GM23338 (cell line): ENCODE data around the gene SV2C.
"Not testable (repeated sequence)": the region's sequence is repeated elsewhere in the genome, so short reads cannot be mapped to it uniquely, and the experiment has no call there.

ENCODE experiments used
- CREB1 ChIP-seq: fragments of 250-450 bp; sonication (Bioruptor Pico); IDR thresholded peaks from 2 replicates; pipeline ENCODE4 v1.5.0; 2020; ENCODE audit warnings: low read depth, mild to moderate bottlenecking, moderate library complexity
- EZH2 ChIP-seq: fragments of 200-600 bp; sonication (generic); IDR thresholded peaks from one replicate; pipeline ENCODE4 v1.8.0; 2017; ENCODE audit warnings: antibody characterized with exemption, mild to moderate bottlenecking, low read depth; ENCODE audit not compliant: unreplicated experiment
- EZH2phosphoT487 ChIP-seq: fragments of 200-600 bp; sonication (generic); IDR thresholded peaks from one replicate; pipeline ENCODE4 v1.8.1; 2018; ENCODE audit warnings: antibody characterized with exemption; ENCODE audit not compliant: unreplicated experiment
- JUNB ChIP-seq: IDR thresholded peaks from one replicate; pipeline ENCODE4 v1.6.1; 2016; ENCODE audit warnings: antibody characterized with exemption; ENCODE audit not compliant: unreplicated experiment
- POLR2AphosphoS5 ChIP-seq: IDR thresholded peaks from 2 replicates; pipeline ENCODE4 v1.6.1; 2016; ENCODE audit warnings: antibody characterized with exemption, low read depth
- TF ChIP-seq, protein P1 (sequence below), 2 experiments: fragments of 200-600 bp in 1 of 2; sonication (generic) in 1 of 2; conservative IDR thresholded peaks; 2 replicates each; pipeline versions ENCODE4 v1.5.1 to v1.6.1; 2016 to 2017; ENCODE audit warnings: antibody characterized with exemption in 2 of 2, low read depth in 2 of 2, mild to moderate bottlenecking in 2 of 2, moderate library complexity in 1 of 2
- TF ChIP-seq, protein P2 (sequence below): IDR thresholded peaks from one replicate; pipeline ENCODE4 v1.6.1; 2018; ENCODE audit warnings: antibody characterized with exemption; ENCODE audit not compliant: unreplicated experiment

DNA sequence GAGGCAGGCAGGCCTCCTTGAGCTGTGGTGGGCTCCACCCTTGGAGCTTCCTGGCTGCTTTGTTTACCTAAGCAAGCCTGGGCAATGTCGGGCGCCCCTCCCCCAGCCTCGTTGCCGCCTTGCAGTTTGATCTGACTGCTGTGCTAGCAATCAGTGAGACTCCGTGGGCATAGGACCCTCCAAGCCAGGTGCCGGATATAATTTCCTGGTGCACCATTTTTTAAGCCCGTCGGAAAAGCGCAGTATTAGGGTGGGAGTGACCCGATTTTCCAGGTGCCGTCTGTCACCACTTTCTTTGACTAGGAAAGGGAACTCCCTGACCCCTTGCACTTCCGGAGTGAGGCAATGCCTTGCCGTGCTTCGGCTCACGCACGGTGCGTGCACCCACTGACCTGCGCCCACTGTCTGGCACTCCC lies 45.4 kb upstream of the SV2C start:
- TF ChIP-seq, protein P1, sequence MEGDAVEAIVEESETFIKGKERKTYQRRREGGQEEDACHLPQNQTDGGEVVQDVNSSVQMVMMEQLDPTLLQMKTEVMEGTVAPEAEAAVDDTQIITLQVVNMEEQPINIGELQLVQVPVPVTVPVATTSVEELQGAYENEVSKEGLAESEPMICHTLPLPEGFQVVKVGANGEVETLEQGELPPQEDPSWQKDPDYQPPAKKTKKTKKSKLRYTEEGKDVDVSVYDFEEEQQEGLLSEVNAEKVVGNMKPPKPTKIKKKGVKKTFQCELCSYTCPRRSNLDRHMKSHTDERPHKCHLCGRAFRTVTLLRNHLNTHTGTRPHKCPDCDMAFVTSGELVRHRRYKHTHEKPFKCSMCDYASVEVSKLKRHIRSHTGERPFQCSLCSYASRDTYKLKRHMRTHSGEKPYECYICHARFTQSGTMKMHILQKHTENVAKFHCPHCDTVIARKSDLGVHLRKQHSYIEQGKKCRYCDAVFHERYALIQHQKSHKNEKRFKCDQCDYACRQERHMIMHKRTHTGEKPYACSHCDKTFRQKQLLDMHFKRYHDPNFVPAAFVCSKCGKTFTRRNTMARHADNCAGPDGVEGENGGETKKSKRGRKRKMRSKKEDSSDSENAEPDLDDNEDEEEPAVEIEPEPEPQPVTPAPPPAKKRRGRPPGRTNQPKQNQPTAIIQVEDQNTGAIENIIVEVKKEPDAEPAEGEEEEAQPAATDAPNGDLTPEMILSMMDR (conservative IDR thresholded peaks at IDR 0.05; ENCODE audit: low read depth in 2 of 2): not testable (repeated sequence)
- TF ChIP-seq EZH2phosphoT487, POLR2AphosphoS5, JUNB, EZH2, CREB1: not testable (repeated sequence)
- TF ChIP-seq, protein P2, sequence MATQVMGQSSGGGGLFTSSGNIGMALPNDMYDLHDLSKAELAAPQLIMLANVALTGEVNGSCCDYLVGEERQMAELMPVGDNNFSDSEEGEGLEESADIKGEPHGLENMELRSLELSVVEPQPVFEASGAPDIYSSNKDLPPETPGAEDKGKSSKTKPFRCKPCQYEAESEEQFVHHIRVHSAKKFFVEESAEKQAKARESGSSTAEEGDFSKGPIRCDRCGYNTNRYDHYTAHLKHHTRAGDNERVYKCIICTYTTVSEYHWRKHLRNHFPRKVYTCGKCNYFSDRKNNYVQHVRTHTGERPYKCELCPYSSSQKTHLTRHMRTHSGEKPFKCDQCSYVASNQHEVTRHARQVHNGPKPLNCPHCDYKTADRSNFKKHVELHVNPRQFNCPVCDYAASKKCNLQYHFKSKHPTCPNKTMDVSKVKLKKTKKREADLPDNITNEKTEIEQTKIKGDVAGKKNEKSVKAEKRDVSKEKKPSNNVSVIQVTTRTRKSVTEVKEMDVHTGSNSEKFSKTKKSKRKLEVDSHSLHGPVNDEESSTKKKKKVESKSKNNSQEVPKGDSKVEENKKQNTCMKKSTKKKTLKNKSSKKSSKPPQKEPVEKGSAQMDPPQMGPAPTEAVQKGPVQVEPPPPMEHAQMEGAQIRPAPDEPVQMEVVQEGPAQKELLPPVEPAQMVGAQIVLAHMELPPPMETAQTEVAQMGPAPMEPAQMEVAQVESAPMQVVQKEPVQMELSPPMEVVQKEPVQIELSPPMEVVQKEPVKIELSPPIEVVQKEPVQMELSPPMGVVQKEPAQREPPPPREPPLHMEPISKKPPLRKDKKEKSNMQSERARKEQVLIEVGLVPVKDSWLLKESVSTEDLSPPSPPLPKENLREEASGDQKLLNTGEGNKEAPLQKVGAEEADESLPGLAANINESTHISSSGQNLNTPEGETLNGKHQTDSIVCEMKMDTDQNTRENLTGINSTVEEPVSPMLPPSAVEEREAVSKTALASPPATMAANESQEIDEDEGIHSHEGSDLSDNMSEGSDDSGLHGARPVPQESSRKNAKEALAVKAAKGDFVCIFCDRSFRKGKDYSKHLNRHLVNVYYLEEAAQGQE: not testable (repeated sequence)
